Stimulated activated CD4-positive, alpha-beta T cell treated with anti-CD3 and anti-CD28 coated beads, TNF-alpha, amount 100 ng/mL, for 4 hours (primary cell): ENCODE results near the gene ALDH7A1.
"Not testable (repeated sequence)": the region's sequence is repeated elsewhere in the genome, so short reads cannot be mapped to it uniquely, and the experiment has no call there.

Experiments
- DNase-seq, 3 experiments: peaks; one replicate each; pipeline ENCODE4 v3.0.0-alpha.2; 2020; ENCODE audit warnings: low read depth in 3 of 3

The ALDH7A1 gene

GRCh38 chr5:126535856-126536545 lies 59.0 kb downstream of the ALDH7A1 start:
- no peak for DNase-seq

- no peak for DNase-seq
Measured at GRCh38 chr5:126534553-126534952, 60.5 kb downstream of the ALDH7A1 start.

GRCh38 chr5:126531543-126532120 lies 63.4 kb downstream of the ALDH7A1 start:
- no peak for DNase-seq

GRCh38 chr5:126527892-126528291 lies 67.1 kb downstream of the ALDH7A1 start:
- no peak for DNase-seq

- DNase-seq, result no peak
Measured at GRCh38 chr5:126527158-126527557, 67.9 kb downstream of the ALDH7A1 start.

GRCh38 chr5:126526493-126526892 lies 68.5 kb downstream of the ALDH7A1 start:
- no peak for DNase-seq

- no peak for DNase-seq
Measured at GRCh38 chr5:126525630-126526245, 69.3 kb downstream of the ALDH7A1 start.

GRCh38 chr5:126523818-126524510 lies 71.1 kb downstream of the ALDH7A1 start:
- no peak for DNase-seq

GRCh38 chr5:126521130-126521529 lies 73.9 kb downstream of the ALDH7A1 start:
- no peak for DNase-seq

GRCh38 chr5:126520593-126520953 lies 74.4 kb downstream of the ALDH7A1 start:
- no peak for DNase-seq

- no peak for DNase-seq
Measured at GRCh38 chr5:126519637-126520592, 75.1 kb downstream of the ALDH7A1 start.

- DNase-seq, result not testable (repeated sequence)
Measured at GRCh38 chr5:126519223-126519622, 75.8 kb downstream of the ALDH7A1 start.

- no peak for DNase-seq
Measured at GRCh38 chr5:126516852-126517251, 78.2 kb downstream of the ALDH7A1 start.

- no peak for DNase-seq
Measured at GRCh38 chr5:126516133-126516532, 78.9 kb downstream of the ALDH7A1 start.

GRCh38 chr5:126515337-126515736 lies 79.7 kb downstream of the ALDH7A1 start:
- no peak for DNase-seq

GRCh38 chr5:126514558-126515141 lies 80.4 kb downstream of the ALDH7A1 start:
- DNase-seq, result no peak

GRCh38 chr5:126514131-126514557 lies 80.9 kb downstream of the ALDH7A1 start:
- DNase-seq, result no peak

- DNase-seq, result no peak
Measured at GRCh38 chr5:126513703-126514102, 81.3 kb downstream of the ALDH7A1 start.

GRCh38 chr5:126513302-126513701 lies 81.7 kb downstream of the ALDH7A1 start:
- DNase-seq, result no peak

GRCh38 chr5:126512451-126512850 lies 82.6 kb downstream of the ALDH7A1 start:
- DNase-seq, result no peak

- no peak for DNase-seq
Measured at GRCh38 chr5:126511961-126512360, 83.1 kb downstream of the ALDH7A1 start.
